Testis (tissue), 2 donors: ENCODE results near the gene TXNDC16.

Experiments used
- CTCF ChIP-seq, 3 experiments: fragments of 450-650 bp in 2 of 3; fragments of 200-600 bp in 1 of 3; sonication (generic) in 1 of 3; IDR thresholded peaks; one replicate each; pipeline ENCODE4 v1.5.1; 2016 to 2019; ENCODE audit warnings: antibody characterized with exemption in 3 of 3, mild to moderate bottlenecking in 2 of 3, moderate library complexity in 1 of 3
- POLR2A ChIP-seq: fragments of 450-650 bp; IDR thresholded peaks from one replicate; pipeline ENCODE4 v1.6.1; 2017; ENCODE audit warnings: antibody characterized with exemption, mild to moderate bottlenecking, moderate library complexity

GRCh38 chr14:52402812-52403526, 149.3 kb downstream of the TXNDC16 start:
- TF ChIP-seq CTCF (IDR thresholded peaks at IDR 0.05) (no peak), POLR2A (no peak)
